ENCODE results near the gene HS3ST4.
"Not testable (repeated sequence)": the region's sequence is repeated elsewhere in the genome, so short reads cannot be mapped to it uniquely, and the experiment has no call there.

HS3ST4 gene

GRCh38 chr16:25996052-25996451 lies 304.3 kb downstream of the HS3ST4 start:
- no peak for DNase-seq (ENCODE audit: low spot score)

GRCh38 chr16:26005336-26005735 lies 313.6 kb downstream of the HS3ST4 start:
- no peak for DNase-seq (ENCODE audit: low spot score)

- DNase-seq (ENCODE audit: low spot score), result no peak
Observed at GRCh38 chr16:26012376-26012775, 320.6 kb downstream of the HS3ST4 start.

- DNase-seq (ENCODE audit: low spot score), result no peak
Observed at GRCh38 chr16:26015776-26016175, 324.0 kb downstream of the HS3ST4 start.

GRCh38 chr16:26016989-26017388 lies 325.2 kb downstream of the HS3ST4 start:
- DNase-seq (ENCODE audit: low spot score), result no peak

- no peak for DNase-seq (ENCODE audit: low spot score)
Observed at GRCh38 chr16:26019381-26020242, 327.9 kb downstream of the HS3ST4 start.

GRCh38 chr16:26026709-26027450 lies 335.1 kb downstream of the HS3ST4 start:
- no peak for DNase-seq (ENCODE audit: low spot score)

- no peak for DNase-seq (ENCODE audit: low spot score)
Observed at GRCh38 chr16:26031286-26031685, 339.5 kb downstream of the HS3ST4 start.

- DNase-seq (ENCODE audit: low spot score), result not testable (repeated sequence)
Observed at GRCh38 chr16:26032661-26033060, 340.9 kb downstream of the HS3ST4 start.

- no peak for DNase-seq (ENCODE audit: low spot score)
Observed at GRCh38 chr16:26041952-26042668, 350.4 kb downstream of the HS3ST4 start.

- no peak for DNase-seq (ENCODE audit: low spot score)
Observed at GRCh38 chr16:26050472-26050871, 358.7 kb downstream of the HS3ST4 start.

GRCh38 chr16:26051063-26051462 lies 359.3 kb downstream of the HS3ST4 start:
- no peak for DNase-seq (ENCODE audit: low spot score)

- DNase-seq (ENCODE audit: low spot score), result no peak
Observed at GRCh38 chr16:26053889-26054288, 362.1 kb downstream of the HS3ST4 start.

- DNase-seq (ENCODE audit: low spot score), result no peak
Observed at GRCh38 chr16:26058326-26058725, 366.6 kb downstream of the HS3ST4 start.

GRCh38 chr16:26070302-26071100 lies 378.7 kb downstream of the HS3ST4 start:
- DNase-seq (ENCODE audit: low spot score), result no peak

GRCh38 chr16:26071101-26071866 lies 379.5 kb downstream of the HS3ST4 start:
- DNase-seq (ENCODE audit: low spot score), result no peak

- DNase-seq (ENCODE audit: low spot score), result no peak
Observed at GRCh38 chr16:26078716-26079355, 387.1 kb downstream of the HS3ST4 start.

- no peak for DNase-seq (ENCODE audit: low spot score)
Observed at GRCh38 chr16:26087091-26087490, 395.3 kb downstream of the HS3ST4 start.

- no peak for DNase-seq (ENCODE audit: low spot score)
Observed at GRCh38 chr16:26091511-26091910, 399.8 kb downstream of the HS3ST4 start.

- DNase-seq (ENCODE audit: low spot score), result not testable (repeated sequence)
Observed at GRCh38 chr16:26098206-26098605, 406.4 kb downstream of the HS3ST4 start.
